ENCODE results near the gene GTF2F2.

DNA sequence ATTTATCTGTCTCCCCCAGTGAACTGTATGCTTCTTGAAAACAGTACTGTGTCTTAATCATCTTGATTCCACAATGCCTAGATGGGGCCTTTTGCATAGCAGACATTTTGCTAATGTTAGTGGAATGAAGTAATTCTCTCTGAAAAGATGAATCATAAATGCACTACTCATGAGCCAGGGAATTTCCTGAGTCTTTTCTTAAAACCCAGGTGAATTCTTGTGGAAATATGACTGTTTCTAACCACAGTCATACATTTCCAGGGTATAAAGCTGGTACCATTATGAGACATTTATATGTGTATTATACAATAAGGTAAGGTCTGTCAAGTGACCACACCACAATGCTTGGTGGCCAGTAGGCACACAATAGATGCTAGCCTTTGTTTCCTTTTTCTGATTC lies 86.0 kb downstream of the GTF2F2 start:
- no peak for TF ChIP-seq POLR2AphosphoS5 (IDR thresholded peaks at IDR 0.05)
- TF ChIP-seq POLR2A (IDR thresholded peaks at IDR 0.05) = no peak

All from upper lobe of left lung (tissue), 4 donors.